Transverse colon (tissue), 4 donors: Measurements from ENCODE around the gene BNIP1.

Experiments used
- EP300 ChIP-seq: sonication (generic); formaldehyde crosslinking; IDR thresholded peaks from one replicate; pipeline ENCODE4 v1.6.1; 2017; ENCODE audit warnings: antibody characterized with exemption, low read depth
- POLR2A ChIP-seq: fragments of 450-650 bp; IDR thresholded peaks from one replicate; pipeline ENCODE4 v1.6.1; 2016; ENCODE audit warnings: antibody characterized with exemption, mild to moderate bottlenecking, moderate library complexity
- POLR2AphosphoS5 ChIP-seq, 3 donors: sonication (generic); formaldehyde crosslinking; IDR thresholded peaks; one replicate each; pipeline ENCODE4 v1.6.1; 2016; ENCODE audit warnings: antibody characterized with exemption in 3 of 3
- TF ChIP-seq, protein P1 (sequence below), 5 experiments: fragments of 200-600 bp in 3 of 5; fragments of 450-650 bp in 2 of 5; sonication (generic) in 3 of 5; IDR thresholded peaks; 1 replicate in 2 of 5; 2 replicates in 3 of 5; pipeline ENCODE4 v1.5.1; 2016 to 2017; ENCODE audit warnings: antibody characterized with exemption in 5 of 5, inconsistent platforms in 3 of 5, mild to moderate bottlenecking in 2 of 5, moderate library complexity in 1 of 5

DNA sequence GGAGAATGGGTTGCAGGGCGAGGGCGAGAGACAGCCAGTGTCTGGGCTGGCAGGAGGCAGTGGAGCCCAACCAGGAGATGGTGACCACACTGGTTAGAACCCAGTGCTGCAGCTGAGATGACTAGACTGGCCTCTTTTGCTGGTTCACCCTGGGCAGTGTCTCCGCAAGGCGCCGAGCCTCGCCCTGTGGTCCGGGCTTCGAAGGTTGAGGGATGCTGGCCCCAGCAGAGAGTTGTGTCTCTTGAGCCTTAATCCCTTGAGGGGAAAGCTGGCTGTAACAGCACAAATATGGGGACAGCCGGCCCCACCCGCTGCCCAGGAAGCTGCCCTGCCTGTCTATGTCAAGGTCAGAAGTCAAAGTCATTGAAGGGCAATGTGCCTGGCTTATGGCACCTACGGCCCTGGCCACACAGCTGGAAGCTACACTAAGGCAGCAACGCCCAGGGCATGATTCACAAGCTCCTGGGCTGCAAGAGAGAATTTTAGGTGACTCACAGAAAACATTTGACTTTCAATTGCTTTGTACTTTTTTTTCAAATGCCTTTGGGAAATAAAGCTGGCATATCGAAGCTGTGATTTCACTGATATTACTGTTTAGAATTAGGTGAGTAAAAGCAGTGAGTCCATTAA, 57.4 kb downstream of the BNIP1 start:
- TF ChIP-seq POLR2A (no peak), POLR2AphosphoS5 (IDR thresholded peaks at IDR 0.05) (no peak), EP300 (no peak)
- TF ChIP-seq, protein P1, sequence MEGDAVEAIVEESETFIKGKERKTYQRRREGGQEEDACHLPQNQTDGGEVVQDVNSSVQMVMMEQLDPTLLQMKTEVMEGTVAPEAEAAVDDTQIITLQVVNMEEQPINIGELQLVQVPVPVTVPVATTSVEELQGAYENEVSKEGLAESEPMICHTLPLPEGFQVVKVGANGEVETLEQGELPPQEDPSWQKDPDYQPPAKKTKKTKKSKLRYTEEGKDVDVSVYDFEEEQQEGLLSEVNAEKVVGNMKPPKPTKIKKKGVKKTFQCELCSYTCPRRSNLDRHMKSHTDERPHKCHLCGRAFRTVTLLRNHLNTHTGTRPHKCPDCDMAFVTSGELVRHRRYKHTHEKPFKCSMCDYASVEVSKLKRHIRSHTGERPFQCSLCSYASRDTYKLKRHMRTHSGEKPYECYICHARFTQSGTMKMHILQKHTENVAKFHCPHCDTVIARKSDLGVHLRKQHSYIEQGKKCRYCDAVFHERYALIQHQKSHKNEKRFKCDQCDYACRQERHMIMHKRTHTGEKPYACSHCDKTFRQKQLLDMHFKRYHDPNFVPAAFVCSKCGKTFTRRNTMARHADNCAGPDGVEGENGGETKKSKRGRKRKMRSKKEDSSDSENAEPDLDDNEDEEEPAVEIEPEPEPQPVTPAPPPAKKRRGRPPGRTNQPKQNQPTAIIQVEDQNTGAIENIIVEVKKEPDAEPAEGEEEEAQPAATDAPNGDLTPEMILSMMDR (IDR thresholded peaks at IDR 0.05), result no peak
